Measurements from ENCODE around the gene CBARP.
"Not testable (repeated sequence)": the region's sequence is repeated elsewhere in the genome, so short reads cannot be mapped to it uniquely, and the experiment has no call there.

CBARP gene

DNA sequence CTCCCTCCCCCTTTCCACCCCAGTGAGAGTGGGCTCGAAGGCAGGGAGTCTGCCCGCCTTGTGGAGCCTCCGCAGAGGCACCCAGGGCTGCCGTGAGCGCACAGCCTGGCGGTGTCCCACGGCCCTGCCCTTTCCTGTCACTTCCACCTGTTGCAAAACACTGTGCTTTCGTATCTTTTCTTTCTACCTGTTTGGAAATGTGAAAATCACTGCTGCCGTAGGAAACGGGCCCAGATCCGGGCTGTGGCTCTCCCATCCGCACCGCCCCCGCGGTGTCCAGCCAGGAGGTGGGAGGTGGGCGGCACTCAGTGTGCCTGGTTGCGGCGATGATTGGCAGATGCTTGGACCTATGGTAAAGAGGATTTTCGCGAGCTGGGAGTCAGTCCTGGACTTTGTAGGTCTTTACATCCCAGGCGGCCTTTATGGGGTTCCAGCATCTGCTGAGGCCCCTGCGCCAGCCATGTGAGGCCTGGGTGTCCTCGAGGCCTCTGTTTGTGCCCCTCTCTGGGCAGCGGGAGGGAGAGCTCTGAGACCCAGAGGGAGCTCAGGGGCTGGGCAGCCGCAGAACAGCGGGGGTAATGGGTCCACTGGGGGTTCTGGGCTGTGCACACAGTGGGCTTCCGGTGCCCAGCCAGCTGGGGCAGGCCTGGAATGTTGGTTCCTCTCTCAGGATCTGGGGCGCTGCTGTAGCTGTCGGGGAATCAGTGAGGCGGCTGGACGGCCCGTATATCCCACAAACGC, 26.1 kb downstream of the CBARP start (continued):
- TF ChIP-seq, protein P1, sequence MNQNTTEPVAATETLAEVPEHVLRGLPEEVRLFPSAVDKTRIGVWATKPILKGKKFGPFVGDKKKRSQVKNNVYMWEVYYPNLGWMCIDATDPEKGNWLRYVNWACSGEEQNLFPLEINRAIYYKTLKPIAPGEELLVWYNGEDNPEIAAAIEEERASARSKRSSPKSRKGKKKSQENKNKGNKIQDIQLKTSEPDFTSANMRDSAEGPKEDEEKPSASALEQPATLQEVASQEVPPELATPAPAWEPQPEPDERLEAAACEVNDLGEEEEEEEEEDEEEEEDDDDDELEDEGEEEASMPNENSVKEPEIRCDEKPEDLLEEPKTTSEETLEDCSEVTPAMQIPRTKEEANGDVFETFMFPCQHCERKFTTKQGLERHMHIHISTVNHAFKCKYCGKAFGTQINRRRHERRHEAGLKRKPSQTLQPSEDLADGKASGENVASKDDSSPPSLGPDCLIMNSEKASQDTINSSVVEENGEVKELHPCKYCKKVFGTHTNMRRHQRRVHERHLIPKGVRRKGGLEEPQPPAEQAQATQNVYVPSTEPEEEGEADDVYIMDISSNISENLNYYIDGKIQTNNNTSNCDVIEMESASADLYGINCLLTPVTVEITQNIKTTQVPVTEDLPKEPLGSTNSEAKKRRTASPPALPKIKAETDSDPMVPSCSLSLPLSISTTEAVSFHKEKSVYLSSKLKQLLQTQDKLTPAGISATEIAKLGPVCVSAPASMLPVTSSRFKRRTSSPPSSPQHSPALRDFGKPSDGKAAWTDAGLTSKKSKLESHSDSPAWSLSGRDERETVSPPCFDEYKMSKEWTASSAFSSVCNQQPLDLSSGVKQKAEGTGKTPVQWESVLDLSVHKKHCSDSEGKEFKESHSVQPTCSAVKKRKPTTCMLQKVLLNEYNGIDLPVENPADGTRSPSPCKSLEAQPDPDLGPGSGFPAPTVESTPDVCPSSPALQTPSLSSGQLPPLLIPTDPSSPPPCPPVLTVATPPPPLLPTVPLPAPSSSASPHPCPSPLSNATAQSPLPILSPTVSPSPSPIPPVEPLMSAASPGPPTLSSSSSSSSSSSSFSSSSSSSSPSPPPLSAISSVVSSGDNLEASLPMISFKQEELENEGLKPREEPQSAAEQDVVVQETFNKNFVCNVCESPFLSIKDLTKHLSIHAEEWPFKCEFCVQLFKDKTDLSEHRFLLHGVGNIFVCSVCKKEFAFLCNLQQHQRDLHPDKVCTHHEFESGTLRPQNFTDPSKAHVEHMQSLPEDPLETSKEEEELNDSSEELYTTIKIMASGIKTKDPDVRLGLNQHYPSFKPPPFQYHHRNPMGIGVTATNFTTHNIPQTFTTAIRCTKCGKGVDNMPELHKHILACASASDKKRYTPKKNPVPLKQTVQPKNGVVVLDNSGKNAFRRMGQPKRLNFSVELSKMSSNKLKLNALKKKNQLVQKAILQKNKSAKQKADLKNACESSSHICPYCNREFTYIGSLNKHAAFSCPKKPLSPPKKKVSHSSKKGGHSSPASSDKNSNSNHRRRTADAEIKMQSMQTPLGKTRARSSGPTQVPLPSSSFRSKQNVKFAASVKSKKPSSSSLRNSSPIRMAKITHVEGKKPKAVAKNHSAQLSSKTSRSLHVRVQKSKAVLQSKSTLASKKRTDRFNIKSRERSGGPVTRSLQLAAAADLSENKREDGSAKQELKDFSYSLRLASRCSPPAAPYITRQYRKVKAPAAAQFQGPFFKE (tag by site-specific recombination; IDR thresholded peaks at IDR 0.05; ENCODE audit: borderline replicate concordance) = no peak
- TF ChIP-seq ZNF514 (tag by site-specific recombination; IDR thresholded peaks at IDR 0.05) = no peak
- TF ChIP-seq ZBTB7A (tag by site-specific recombination; IDR thresholded peaks at IDR 0.05; ENCODE audit: low read depth) = no peak
- TF ChIP-seq KLF1 (tag by site-specific recombination; IDR thresholded peaks at IDR 0.05) = no peak
- no peak for TF ChIP-seq SP7 (tag by site-specific recombination; IDR thresholded peaks at IDR 0.05)
- TF ChIP-seq ZNF664 (tag by site-specific recombination; IDR thresholded peaks at IDR 0.05) = no peak
- TF ChIP-seq ZSCAN16 (tag by site-specific recombination; IDR thresholded peaks at IDR 0.05) = no peak

DNA sequence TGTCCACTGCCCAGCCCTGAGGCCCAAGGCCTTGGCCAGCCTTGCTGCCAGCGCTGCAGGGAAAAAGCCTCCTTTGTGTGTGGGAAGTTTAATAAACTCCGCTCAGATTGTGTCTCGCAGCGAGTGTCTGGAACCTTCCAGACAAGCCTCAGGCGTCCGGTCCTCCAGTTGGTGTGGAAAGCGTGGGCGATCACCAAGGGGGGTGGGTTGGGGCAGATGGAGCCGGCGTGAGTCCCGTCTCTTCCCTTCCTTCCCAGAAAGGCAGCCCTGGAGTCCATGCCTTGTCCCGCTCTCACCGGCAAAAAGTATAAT, 27.6 kb downstream of the CBARP start:
- H3K4me3 ChIP-seq (ENCODE audit: low read depth, low read length) = no peak overlapping the region
- POLR2A ChIA-PET = no interaction called here
- peaks cover 14 to 40% of the 10 kb centered on the region in 2 experiments; a peak in 2 of 3 replicates for H3K36me3 ChIP-seq (ENCODE audit: control insufficient read depth in 2 of 2, insufficient read depth in 1 of 2, low read length in 2 of 2)
- H3K27ac ChIP-seq (ENCODE audit: extremely low read depth, low read depth, low read length) = peak overlapping the region; percentile 69
- H3K4me1 ChIP-seq (ENCODE audit: control insufficient read depth, insufficient read depth, low read length) = peaks cover 10% of the 10 kb centered on the region; the same call in 1 of the 2 replicates
- TF ChIP-seq ZFHX2 (tag by site-specific recombination; conservative IDR thresholded peaks at IDR 0.05) (0 out of 2 replicates have a peak, but pooled peaks have one; percentile 5), ZNF391 (tag by site-specific recombination; IDR thresholded peaks at IDR 0.05; ENCODE audit: borderline replicate concordance, low read depth) (no peak)
- no peaks in the 10 kb centered on the region for H3K9me3 ChIP-seq (ENCODE audit: control insufficient read depth, insufficient read depth, low read depth, low read length)
- CTCF ChIA-PET = interaction anchor here (0.7 to 1.8 kb wide), 2 partner anchors 8 to 12 kb away, joined by 3 to 5 read pairs; no protein-coding TSS in a partner anchor

DNA sequence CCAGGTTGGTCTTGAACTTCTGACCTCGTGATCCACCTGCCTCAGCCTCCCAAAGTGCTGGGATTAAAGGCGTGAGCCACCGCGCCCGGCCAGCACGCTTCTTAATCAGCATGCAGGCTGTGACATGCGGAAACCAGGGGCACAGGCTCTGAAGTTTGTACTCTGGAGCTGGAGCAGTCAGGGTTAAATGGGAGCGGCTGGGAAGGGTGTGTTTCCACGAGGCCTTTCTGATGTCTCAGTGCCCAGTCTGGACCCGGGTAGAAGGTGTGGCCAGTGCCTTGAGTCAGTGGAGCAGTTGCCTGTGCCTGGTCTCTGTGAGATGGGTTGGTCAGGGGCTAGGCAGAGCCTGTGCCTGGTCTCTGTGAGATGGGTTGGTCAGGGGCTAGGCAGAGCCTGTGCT, 29.0 kb downstream of the CBARP start:
- peak; percentile 74 for TF ChIP-seq KLF1 (tag by site-specific recombination; IDR thresholded peaks at IDR 0.05)
- H3K9me3 ChIP-seq (ENCODE audit: control insufficient read depth, insufficient read depth, low read depth, low read length); H3K27ac ChIP-seq (ENCODE audit: extremely low read depth, low read depth, low read length); H3K4me1 ChIP-seq (ENCODE audit: control insufficient read depth, insufficient read depth, low read length); H3K4me3 ChIP-seq (ENCODE audit: low read depth, low read length): not testable (repeated sequence)
- CTCF ChIA-PET = interaction anchor here (1.0 kb wide), 1 partner anchor 35 kb away, joined by 7 read pairs; no protein-coding TSS in a partner anchor
- POLR2A ChIA-PET = interaction anchor here (0.7 to 0.9 kb wide), 2 partner anchors 9 to 96 kb away, joined by 3 to 7 read pairs; no protein-coding TSS in a partner anchor
- H3K36me3 ChIP-seq (ENCODE audit: control insufficient read depth in 2 of 2, insufficient read depth in 1 of 2, low read length in 2 of 2) = peaks cover 14 to 33% of the 10 kb centered on the region in 2 experiments; a peak in 2 of 3 replicates

DNA sequence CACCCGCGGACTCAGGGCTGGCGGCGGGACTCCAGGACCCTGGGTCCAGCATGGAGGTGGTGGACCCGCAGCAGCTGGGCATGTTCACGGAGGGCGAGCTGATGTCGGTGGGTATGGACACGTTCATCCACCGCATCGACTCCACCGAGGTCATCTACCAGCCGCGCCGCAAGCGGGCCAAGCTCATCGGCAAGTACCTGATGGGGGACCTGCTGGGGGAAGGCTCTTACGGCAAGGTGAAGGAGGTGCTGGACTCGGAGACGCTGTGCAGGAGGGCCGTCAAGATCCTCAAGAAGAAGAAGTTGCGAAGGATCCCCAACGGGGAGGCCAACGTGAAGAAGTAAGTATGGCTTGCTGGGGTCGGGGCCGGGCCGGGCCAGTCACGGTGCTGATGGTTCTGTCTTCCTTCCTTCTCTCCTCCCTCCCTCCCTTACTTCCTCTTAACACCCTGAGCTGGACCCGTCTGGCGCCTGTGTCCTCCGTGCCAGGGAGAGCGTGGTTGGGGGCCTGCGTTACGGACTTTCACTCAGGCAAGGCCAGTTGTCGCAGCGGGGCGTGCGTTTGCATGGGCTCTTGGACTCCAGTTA, 30.8 kb downstream of the CBARP start:
- CTCF ChIA-PET = no interaction called here
- H3K4me1 ChIP-seq (ENCODE audit: control insufficient read depth, insufficient read depth, low read length) = peaks cover 7% of the 10 kb centered on the region
- H3K4me3 ChIP-seq (ENCODE audit: low read depth, low read length) = peak overlapping the region; percentile 53
- H3K9me3 ChIP-seq (ENCODE audit: control insufficient read depth, insufficient read depth, low read depth, low read length) = no peaks in the 10 kb centered on the region
- H3K27ac ChIP-seq (ENCODE audit: extremely low read depth, low read depth, low read length) = peak overlapping the region; percentile 99
- POLR2A ChIA-PET = interaction anchor here (0.5 kb wide), 1 partner anchor 13 kb away, joined by 3 read pairs; no protein-coding TSS in a partner anchor
- peaks cover 7 to 28% of the 10 kb centered on the region in 2 experiments; a peak in 2 of 3 replicates for H3K36me3 ChIP-seq (ENCODE audit: control insufficient read depth in 2 of 2, insufficient read depth in 1 of 2, low read length in 2 of 2)
- TF ChIP-seq ZNF510 (tag by site-specific recombination; IDR thresholded peaks at IDR 0.05; ENCODE audit: insufficient replicate concordance) = no peak
- TF ChIP-seq ZNF610 (tag by site-specific recombination; IDR thresholded peaks at IDR 0.05; ENCODE audit: borderline replicate concordance) = 0 out of 2 replicates have a peak, but pooled peaks have one; percentile 55
- peak; percentile 89 for TF ChIP-seq ZNF335 (tag by site-specific recombination; conservative IDR thresholded peaks at IDR 0.05)
- TF ChIP-seq SP2 (tag by site-specific recombination; IDR thresholded peaks at IDR 0.05) = no peak; the same call in 1 of the 2 replicates
- TF ChIP-seq ZNF292 (tag by site-specific recombination; IDR thresholded peaks at IDR 0.05; ENCODE audit: borderline replicate concordance, low read depth) = no peak
- no peak for TF ChIP-seq ZNF202 (tag by site-specific recombination; IDR thresholded peaks at IDR 0.05; ENCODE audit: borderline replicate concordance)
- TF ChIP-seq ZNF140 (tag by site-specific recombination; IDR thresholded peaks at IDR 0.05) = no peak
- TF ChIP-seq, protein P2, sequence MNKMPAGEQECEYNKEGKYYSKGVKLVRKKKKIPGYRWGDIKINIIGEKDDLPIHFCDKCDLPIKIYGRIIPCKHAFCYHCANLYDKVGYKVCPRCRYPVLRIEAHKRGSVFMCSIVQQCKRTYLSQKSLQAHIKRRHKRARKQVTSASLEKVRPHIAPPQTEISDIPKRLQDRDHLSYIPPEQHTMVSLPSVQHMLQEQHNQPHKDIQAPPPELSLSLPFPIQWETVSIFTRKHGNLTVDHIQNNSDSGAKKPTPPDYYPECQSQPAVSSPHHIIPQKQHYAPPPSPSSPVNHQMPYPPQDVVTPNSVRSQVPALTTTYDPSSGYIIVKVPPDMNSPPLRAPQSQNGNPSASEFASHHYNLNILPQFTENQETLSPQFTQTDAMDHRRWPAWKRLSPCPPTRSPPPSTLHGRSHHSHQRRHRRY (tag by site-specific recombination; IDR thresholded peaks at IDR 0.05) = no peak
- no peak for TF ChIP-seq ZNF394 (tag by site-specific recombination; IDR thresholded peaks at IDR 0.05; ENCODE audit: borderline replicate concordance)
- TF ChIP-seq ZNF311 (tag by site-specific recombination; IDR thresholded peaks at IDR 0.05; ENCODE audit: borderline replicate concordance) = no peak
- TF ChIP-seq ZNF366 (tag by site-specific recombination; conservative IDR thresholded peaks at IDR 0.05) = peak; percentile 44; the same call in 1 of the 2 replicates

Data from HEK293 (cell line).